Esophagus muscularis mucosa (tissue), 4 donors: Measurements from ENCODE around the gene SMKR1. TPM values are rescaled to one million over a fixed set of nuclear protein-coding genes. Genes with fewer than 3 reads are reported as not detected.
"Not testable (repeated sequence)": the region's sequence is repeated elsewhere in the genome, so short reads cannot be mapped to it uniquely, and the experiment has no call there.

Experiments
- DNase-seq: peaks from one replicate; pipeline ENCODE4 v3.0.0-alpha.2; 2017; ENCODE audit errors: extremely low spot score
- H3K27ac ChIP-seq, 4 donors: fragments of 200-600 bp; sonication (generic); replicated peaks in 1 of 4; 1 replicate in 3 of 4; 2 replicates in 1 of 4; pipeline ENCODE4 v1.5.1; 2016 to 2019; ENCODE audit warnings: mild to moderate bottlenecking in 1 of 4
- H3K27me3 ChIP-seq, 4 donors: fragments of 200-600 bp; sonication (generic); one replicate each; pipeline versions ENCODE4 v1.5.1 to v1.6.0; 2016 to 2019
- H3K36me3 ChIP-seq, 4 donors: fragments of 200-600 bp; sonication (generic); one replicate each; pipeline ENCODE4 v1.5.1; 2016 to 2019
- H3K4me1 ChIP-seq, 4 donors: fragments of 200-600 bp; sonication (generic); one replicate each; pipeline ENCODE4 v1.5.1; 2016 to 2019
- H3K4me3 ChIP-seq, 4 donors: fragments of 200-600 bp; sonication (generic); 1 replicate in 2 of 4; 2 replicates in 2 of 4; pipeline ENCODE4 v1.5.1; 2016 to 2019; ENCODE audit warnings: mild to moderate bottlenecking in 4 of 4, moderate library complexity in 1 of 4
- H3K9me3 ChIP-seq, 4 donors: fragments of 200-600 bp; sonication (generic); 1 replicate in 3 of 4; 2 replicates in 1 of 4; pipeline ENCODE4 v1.5.1; 2016 to 2019
- EP300 ChIP-seq: sonication (generic); formaldehyde crosslinking; IDR thresholded peaks from one replicate; pipeline ENCODE4 v1.6.1; 2017; ENCODE audit warnings: antibody characterized with exemption
- POLR2A ChIP-seq: fragments of 450-650 bp; IDR thresholded peaks from one replicate; pipeline ENCODE4 v1.6.1; 2017; ENCODE audit warnings: antibody characterized with exemption, moderate library complexity, mild to moderate bottlenecking, low read depth
- POLR2AphosphoS5 ChIP-seq, 2 donors: sonication (generic); formaldehyde crosslinking; IDR thresholded peaks; one replicate each; pipeline ENCODE4 v1.6.1; 2017; ENCODE audit warnings: antibody characterized with exemption in 2 of 2
- WGBS: methylation state at CpG from one replicate; pipeline ENCODE4 v1.1.5; 2018; 5-methylcytosine and 5-hydroxymethylcytosine counted together
- intact Hi-C: fragments of 100-400 bp; cut with DNase I; formaldehyde crosslinking; loops from one replicate; pipeline ENCODE4 v1.15.1; 2023
- total RNA-seq, 4 donors: library from RNA; depleted of rRNA; stranded (reverse); fragments of >200 nt; gene quantifications; one replicate each; pipeline versions ENCODE4 v1.1.0 to v1.2.1, GENCODE V29; 2016
- TF ChIP-seq, protein P1 (sequence below), 3 experiments: fragments of 200-600 bp in 2 of 3; fragments of 450-650 bp in 1 of 3; sonication (generic) in 2 of 3; IDR thresholded peaks; one replicate each; pipeline ENCODE4 v1.5.1; 2017 to 2019; ENCODE audit warnings: antibody characterized with exemption in 3 of 3, mild to moderate bottlenecking in 2 of 3, moderate library complexity in 1 of 3

SMKR1 gene
- total RNA-seq, 4 donors from 2014 or later, result 0.33 TPM; not detected in 3

GRCh38 chr7:129522088-129522970, 20.0 kb downstream of the SMKR1 start:
- Histone ChIP-seq H3K9me3 (no peaks in the 10 kb centered on the region), H3K4me3 (no peak overlapping the region), H3K27ac (no peak overlapping the region), H3K4me1 (no peaks in the 10 kb centered on the region), H3K36me3 (no peaks in the 10 kb centered on the region), H3K27me3 (peaks cover 0 to 21% (median 0%) of the 10 kb centered on the region in 4 donors)
- TF ChIP-seq EP300 (no peak), POLR2AphosphoS5 (IDR thresholded peaks at IDR 0.05) (no peak), POLR2A (no peak)
- TF ChIP-seq, protein P1, sequence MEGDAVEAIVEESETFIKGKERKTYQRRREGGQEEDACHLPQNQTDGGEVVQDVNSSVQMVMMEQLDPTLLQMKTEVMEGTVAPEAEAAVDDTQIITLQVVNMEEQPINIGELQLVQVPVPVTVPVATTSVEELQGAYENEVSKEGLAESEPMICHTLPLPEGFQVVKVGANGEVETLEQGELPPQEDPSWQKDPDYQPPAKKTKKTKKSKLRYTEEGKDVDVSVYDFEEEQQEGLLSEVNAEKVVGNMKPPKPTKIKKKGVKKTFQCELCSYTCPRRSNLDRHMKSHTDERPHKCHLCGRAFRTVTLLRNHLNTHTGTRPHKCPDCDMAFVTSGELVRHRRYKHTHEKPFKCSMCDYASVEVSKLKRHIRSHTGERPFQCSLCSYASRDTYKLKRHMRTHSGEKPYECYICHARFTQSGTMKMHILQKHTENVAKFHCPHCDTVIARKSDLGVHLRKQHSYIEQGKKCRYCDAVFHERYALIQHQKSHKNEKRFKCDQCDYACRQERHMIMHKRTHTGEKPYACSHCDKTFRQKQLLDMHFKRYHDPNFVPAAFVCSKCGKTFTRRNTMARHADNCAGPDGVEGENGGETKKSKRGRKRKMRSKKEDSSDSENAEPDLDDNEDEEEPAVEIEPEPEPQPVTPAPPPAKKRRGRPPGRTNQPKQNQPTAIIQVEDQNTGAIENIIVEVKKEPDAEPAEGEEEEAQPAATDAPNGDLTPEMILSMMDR (IDR thresholded peaks at IDR 0.05), result no peak
- no peak for DNase-seq
- intact Hi-C loops, result no loop called here
- 60% methylated on average over 25 of the region's 30 CpGs for WGBS

DNA sequence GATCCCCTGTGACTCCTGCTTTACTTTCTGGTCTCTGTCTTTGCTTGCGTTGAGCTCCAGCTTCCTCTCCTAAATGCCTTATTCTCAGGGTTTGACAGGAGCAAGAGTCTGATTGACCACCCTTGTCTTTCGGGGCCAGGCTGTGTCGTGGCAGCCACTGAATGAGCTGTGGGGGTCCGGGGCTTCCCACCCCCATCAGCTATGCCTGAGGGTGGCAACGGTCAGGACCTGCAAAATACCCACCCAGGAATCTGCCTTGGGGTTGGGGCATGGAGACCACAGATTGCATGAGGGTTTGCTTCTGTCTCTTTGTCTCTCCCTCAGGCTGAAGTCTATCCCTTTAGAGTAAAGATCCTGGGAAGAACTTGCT, 20.6 kb downstream of the SMKR1 start:
- Histone ChIP-seq H3K4me3 (no peak overlapping the region), H3K27ac (no peak overlapping the region), H3K27me3 (peaks cover 0 to 20% (median 0%) of the 10 kb centered on the region in 4 donors), H3K4me1 (no peaks in the 10 kb centered on the region), H3K36me3 (no peaks in the 10 kb centered on the region), H3K9me3 (no peaks in the 10 kb centered on the region)
- TF ChIP-seq POLR2AphosphoS5 (IDR thresholded peaks at IDR 0.05), result no peak
- no peak for TF ChIP-seq EP300
- no peak for TF ChIP-seq POLR2A
- TF ChIP-seq, protein P1 (IDR thresholded peaks at IDR 0.05), result no peak
- WGBS, result 47% methylated on average over 4 of the region's 5 CpGs
- DNase-seq, result no peak
- intact Hi-C loops, result no loop called here

- Histone ChIP-seq H3K36me3 (no peaks in the 10 kb centered on the region), H3K4me3 (no peak overlapping the region), H3K27ac (no peak overlapping the region), H3K4me1 (no peaks in the 10 kb centered on the region), H3K9me3 (no peaks in the 10 kb centered on the region), H3K27me3 (peaks cover 0 to 20% (median 0%) of the 10 kb centered on the region in 4 donors)
- no peak for DNase-seq
- 65% methylated on average over 3 of the region's 3 CpGs for WGBS
- TF ChIP-seq EP300 (no peak), POLR2AphosphoS5 (IDR thresholded peaks at IDR 0.05) (no peak), POLR2A (no peak)
- TF ChIP-seq, protein P1 (IDR thresholded peaks at IDR 0.05), result no peak
- intact Hi-C loops, result no loop called here
Observed at GRCh38 chr7:129523924-129524323, 21.6 kb downstream of the SMKR1 start.

GRCh38 chr7:129524405-129524804, 22.1 kb downstream of the SMKR1 start:
- H3K4me1 ChIP-seq, intact Hi-C loops, H3K27ac ChIP-seq, H3K9me3 ChIP-seq, H3K36me3 ChIP-seq, DNase-seq, H3K4me3 ChIP-seq: not testable (repeated sequence)
- 82% methylated on average over 2 of the region's 2 CpGs for WGBS
- H3K27me3 ChIP-seq, result peaks cover 0 to 20% (median 0%) of the 10 kb centered on the region in 4 donors

DNA sequence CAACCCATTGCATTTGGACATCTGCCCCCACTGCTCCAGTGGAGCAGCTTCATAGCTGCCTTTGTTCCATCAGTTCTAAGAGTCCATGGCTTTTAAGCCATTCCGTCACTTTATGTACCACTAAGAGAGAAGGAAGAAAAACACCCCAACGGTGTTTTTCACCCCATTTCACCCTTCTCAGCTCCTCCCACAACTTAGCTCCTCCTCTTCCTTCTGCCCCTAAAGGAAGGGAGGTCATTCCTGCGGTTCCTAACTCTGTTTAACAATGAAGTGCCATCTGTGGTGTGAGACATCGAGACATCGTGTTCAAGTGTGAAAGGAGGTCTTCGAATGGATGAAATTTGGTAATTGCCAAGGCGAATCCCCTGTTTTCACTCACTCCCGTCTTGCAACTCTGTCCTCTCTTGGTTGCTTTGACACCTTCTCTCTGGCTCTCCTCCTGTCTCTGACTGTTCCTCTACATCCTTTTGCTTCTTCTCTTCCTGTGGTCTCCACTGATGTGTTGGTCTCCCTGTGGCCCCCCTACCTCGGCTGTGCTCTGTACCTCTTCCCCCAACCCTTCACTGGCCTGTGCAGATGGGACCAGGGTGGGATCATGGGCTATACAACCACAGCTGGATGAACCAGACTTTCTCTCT, 23.0 kb downstream of the SMKR1 start:
- intact Hi-C loops, result no loop called here
- 78% methylated on average over 9 of the region's 9 CpGs for whole genome bisulfite sequencing

More for the DNA sequence above, 23.0 kb downstream of the SMKR1 start:
- Histone ChIP-seq H3K36me3 (no peaks in the 10 kb centered on the region), H3K4me3 (no peak overlapping the region), H3K9me3 (no peaks in the 10 kb centered on the region), H3K27me3 (peaks cover 0 to 20% (median 0%) of the 10 kb centered on the region in 4 donors), H3K27ac (no peak overlapping the region), H3K4me1 (peaks cover 0 to 8% (median 0%) of the 10 kb centered on the region in 4 donors)
- no peak for DNase-seq
- TF ChIP-seq, protein P1 (IDR thresholded peaks at IDR 0.05), result no peak
- TF ChIP-seq POLR2A (no peak), POLR2AphosphoS5 (IDR thresholded peaks at IDR 0.05) (no peak), EP300 (no peak)
